IMR-90 (cell line): ENCODE data around the gene ZNF608. TPM values are rescaled to one million over a fixed set of nuclear protein-coding genes. Genes with fewer than 3 reads are reported as not detected.

Experiments used
- ATAC-seq: fragments of 200-7000 bp; cut with Tn5 transposase; 2 replicates; pipeline ENCODE4 v1.9.1; 2020; ENCODE audit warnings: low read depth, mild to moderate bottlenecking, moderate library complexity
- BruUV-seq: library from RNA; stranded (reverse); fragments of 400-500 nt; replicated peaks from 2 replicates; lab custom pipeline; 2021; lab: Mats Ljungman, UMichigan
- CTCF ChIA-PET: fragments of 300-600 bp; formaldehyde crosslinking; extraction: SDS; loops from one replicate; lab custom pipeline; 2021; ENCODE audit warnings: antibody characterized with exemption; lab: Yijun Ruan, JAX
- POLR2A ChIA-PET: fragments of 300-600 bp; sonication (Branson Sonifier 250); formaldehyde crosslinking; loops from one replicate; lab custom pipeline; 2022; ENCODE audit warnings: antibody characterized with exemption; ENCODE audit not compliant: unreplicated experiment; lab: Charles Lee
- DNase-seq: peaks from one replicate; pipeline ENCODE4 v3.0.0; 2013
- H2AFZ ChIP-seq: replicated peaks from 2 replicates; pipeline ENCODE3; 2013; ENCODE audit warnings: low read length, mild to moderate bottlenecking; ENCODE audit not compliant: poor library complexity
- H2AK5ac ChIP-seq: 2 replicates; pipeline ENCODE4 v1.6.1; 2013; ENCODE audit warnings: low read depth, low read length, inconsistent platforms
- H2AK9ac ChIP-seq: replicated peaks from 2 replicates; pipeline ENCODE3; 2013; ENCODE audit warnings: mild to moderate bottlenecking, low read depth, low read length, moderate library complexity; ENCODE audit not compliant: poor library complexity
- H2BK120ac ChIP-seq: 2 replicates; pipeline ENCODE4 v1.6.1; 2013; ENCODE audit warnings: low read depth, low read length, inconsistent platforms
- H2BK15ac ChIP-seq: 3 replicates; pipeline ENCODE4 v1.6.1; 2013; ENCODE audit warnings: low read depth, low read length, inconsistent platforms
- H2BK20ac ChIP-seq: 2 replicates; pipeline ENCODE4 v1.6.1; 2013; ENCODE audit warnings: low read depth, mild to moderate bottlenecking, inconsistent platforms, low read length, moderate library complexity
- H2BK5ac ChIP-seq: 2 replicates; pipeline ENCODE4 v1.6.1; 2013; ENCODE audit warnings: mild to moderate bottlenecking, low read depth, low read length, inconsistent platforms; ENCODE audit not compliant: poor library complexity, severe bottlenecking
- H3K14ac ChIP-seq: replicated peaks from 2 replicates; pipeline ENCODE4 v1.6.1; 2013; ENCODE audit warnings: low read depth, low read length, inconsistent platforms
- H3K18ac ChIP-seq: 2 replicates; pipeline ENCODE4 v1.6.1; 2013; ENCODE audit warnings: low read depth, low read length, control low read depth
- H3K23ac ChIP-seq: 2 replicates; pipeline ENCODE4 v1.6.1; 2013; ENCODE audit warnings: low read depth, low read length, inconsistent platforms
- H3K27ac ChIP-seq: 2 replicates; pipeline ENCODE4 v1.5.1; 2013; ENCODE audit warnings: mild to moderate bottlenecking, control low read depth, low read length; ENCODE audit not compliant: insufficient read depth
- H3K27me3 ChIP-seq: 2 replicates; pipeline ENCODE4 v1.6.1; 2013; ENCODE audit warnings: low read length; ENCODE audit not compliant: control insufficient read depth, insufficient read depth
- H3K36me3 ChIP-seq: 2 replicates; pipeline ENCODE4 v1.6.1; 2013; ENCODE audit warnings: low read length, mixed read lengths; ENCODE audit not compliant: control insufficient read depth, insufficient read depth
- H3K4ac ChIP-seq: 2 replicates; pipeline ENCODE4 v1.6.1; 2013; ENCODE audit warnings: low read depth, low read length, inconsistent platforms
- H3K4me1 ChIP-seq: 2 replicates; pipeline ENCODE4 v1.6.1; 2013; ENCODE audit warnings: low read length, mixed read lengths; ENCODE audit not compliant: control insufficient read depth, insufficient read depth
- H3K4me2 ChIP-seq: 2 replicates; pipeline ENCODE4 v1.6.1; 2013; ENCODE audit warnings: low read depth, mild to moderate bottlenecking, control low read depth, low read length, moderate library complexity
- H3K4me3 ChIP-seq: 2 replicates; pipeline ENCODE4 v1.5.1; 2013; ENCODE audit warnings: low read depth, mild to moderate bottlenecking, control low read depth, low read length, moderate library complexity; ENCODE audit not compliant: insufficient read depth
- H3K56ac ChIP-seq: 2 replicates; pipeline ENCODE4 v1.6.1; 2013; ENCODE audit warnings: low read length, inconsistent platforms; ENCODE audit not compliant: insufficient read depth; ENCODE audit errors: extremely low read depth
- H3K79me1 ChIP-seq, 2 experiments: 2 replicates each; pipeline ENCODE4 v1.6.1; 2013; ENCODE audit warnings: low read length in 2 of 2, inconsistent platforms in 1 of 2, low read depth in 1 of 2
- H3K9ac ChIP-seq: 2 replicates; pipeline ENCODE4 v1.6.1; 2013; ENCODE audit warnings: low read depth, low read length, control low read depth
- H3K9me1 ChIP-seq: 2 replicates; pipeline ENCODE4 v1.6.1; 2013; ENCODE audit warnings: low read length, inconsistent platforms; ENCODE audit not compliant: insufficient read depth
- H3K9me3 ChIP-seq: 2 replicates; pipeline ENCODE4 v1.6.1; 2013; ENCODE audit warnings: low read length; ENCODE audit not compliant: control insufficient read depth, insufficient read depth
- H4K20me1 ChIP-seq: 2 replicates; pipeline ENCODE4 v1.6.1; 2013; ENCODE audit warnings: low read length, inconsistent platforms; ENCODE audit not compliant: insufficient read depth
- H4K5ac ChIP-seq: 2 replicates; pipeline ENCODE4 v1.6.1; 2013; ENCODE audit warnings: mild to moderate bottlenecking, low read depth, low read length, control low read depth
- H4K8ac ChIP-seq, 2 experiments: 2 replicates each; pipeline ENCODE4 v1.6.1; 2013; ENCODE audit warnings: low read depth in 2 of 2, low read length in 2 of 2, control low read depth in 1 of 2, inconsistent platforms in 1 of 2
- H4K91ac ChIP-seq: 2 replicates; pipeline ENCODE4 v1.6.1; 2013; ENCODE audit warnings: low read depth, low read length, inconsistent platforms; ENCODE audit not compliant: insufficient read depth
- CHD1 ChIP-seq: IDR thresholded peaks from 2 replicates; pipeline ENCODE4 v1.6.1; 2012; ENCODE audit warnings: low read depth, low read length, improper control_type of control experiment
- WGBS, 2 experiments: methylation state at CpG; one replicate each; pipeline versions ENCODE4 v1.1.5 to v1.1.7; 2013; ENCODE audit warnings: missing lambda C conversion rate in 2 of 2; ENCODE audit not compliant: insufficient read length in 1 of 2; ENCODE audit errors: extremely low coverage in 2 of 2; 5-methylcytosine and 5-hydroxymethylcytosine counted together
- dilution Hi-C: fragments of 300-500 bp; cut with HindIII; formaldehyde crosslinking; loops from one replicate; pipeline ENCODE4 v1.14.3; 2018; ENCODE audit warnings: low sequenced_read_pairs; ENCODE audit not compliant: unreplicated experiment
- in situ Hi-C: fragments of 300-500 bp; cut with MboI; formaldehyde crosslinking; loops from 3 replicates; pipeline ENCODE4 v1.14.3; 2019; ENCODE audit warnings: low sequenced_read_pairs, inconsistent platforms, mixed read lengths
- intact Hi-C: fragments of 100-400 bp; cut with micrococcal nuclease; formaldehyde crosslinking; loops from 2 replicates; pipeline ENCODE4 v1.10.0; 2022
- polyA plus RNA-seq, 3 experiments: library from polyadenylated mRNA; depleted of rRNA; stranded (reverse); fragments of >200 nt; gene quantifications; 2 replicates each; pipeline ENCODE4 v1.2.3, GENCODE V29; 2012; ENCODE audit warnings: low replicate concordance in 1 of 3
- total RNA-seq: library from RNA; depleted of rRNA; stranded (reverse); fragments of >200 nt; gene quantifications from 2 replicates; pipeline ENCODE4 v1.2.3, GENCODE V29; 2012
- TF ChIP-seq, protein P1 (sequence below): conservative IDR thresholded peaks from 2 replicates; pipeline ENCODE4 v1.5.1; 2012; ENCODE audit warnings: mild to moderate bottlenecking, low read depth, low read length, improper control_type of control experiment

The ZNF608 gene
- total and polyA plus RNA-seq, 2 of the 4 experiments (the other 2 are of a cell fraction), result 9.8 to 15.1 TPM

DNA sequence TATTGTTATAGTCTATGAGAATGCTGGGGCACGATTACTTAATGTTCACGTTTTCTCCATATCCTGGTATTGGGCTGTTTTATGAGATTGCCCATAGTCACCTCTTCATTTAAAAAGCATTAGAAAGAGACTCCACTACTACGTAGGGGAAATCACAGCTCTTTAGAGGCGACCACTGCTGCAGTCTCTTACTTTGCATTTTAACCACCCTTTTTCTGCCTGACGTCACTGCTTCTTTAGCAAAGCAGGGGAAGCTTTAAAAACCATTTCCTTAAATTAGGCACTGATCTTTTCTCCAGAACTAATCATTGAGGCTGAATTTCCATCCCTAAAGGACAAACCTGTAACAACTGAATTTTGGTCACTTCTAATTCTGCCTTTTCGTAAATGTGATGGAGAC, 38.9 kb downstream of the ZNF608 start:
- dilution Hi-C loops, result no loop called here
- CTCF ChIA-PET, result interaction anchor here (1.2 kb wide), 1 partner anchor 30 kb away, joined by 3 read pairs; no protein-coding TSS in a partner anchor

More for the DNA sequence above, 38.9 kb downstream of the ZNF608 start:
- H2BK15ac ChIP-seq, result 0 out of 3 replicates have a peak overlapping the region, but pooled peaks have one; percentile 43
- WGBS, 2 experiments, result 92% methylated on average over 2 of the region's 6 CpGs; no CpG with 5 or more reads in 1 of the 2 experiments
- peaks cover 9% of the 10 kb centered on the region; the same call in 1 of the 2 replicates for H3K4me1 ChIP-seq
- no peak for TF ChIP-seq CHD1
- TF ChIP-seq, protein P1, sequence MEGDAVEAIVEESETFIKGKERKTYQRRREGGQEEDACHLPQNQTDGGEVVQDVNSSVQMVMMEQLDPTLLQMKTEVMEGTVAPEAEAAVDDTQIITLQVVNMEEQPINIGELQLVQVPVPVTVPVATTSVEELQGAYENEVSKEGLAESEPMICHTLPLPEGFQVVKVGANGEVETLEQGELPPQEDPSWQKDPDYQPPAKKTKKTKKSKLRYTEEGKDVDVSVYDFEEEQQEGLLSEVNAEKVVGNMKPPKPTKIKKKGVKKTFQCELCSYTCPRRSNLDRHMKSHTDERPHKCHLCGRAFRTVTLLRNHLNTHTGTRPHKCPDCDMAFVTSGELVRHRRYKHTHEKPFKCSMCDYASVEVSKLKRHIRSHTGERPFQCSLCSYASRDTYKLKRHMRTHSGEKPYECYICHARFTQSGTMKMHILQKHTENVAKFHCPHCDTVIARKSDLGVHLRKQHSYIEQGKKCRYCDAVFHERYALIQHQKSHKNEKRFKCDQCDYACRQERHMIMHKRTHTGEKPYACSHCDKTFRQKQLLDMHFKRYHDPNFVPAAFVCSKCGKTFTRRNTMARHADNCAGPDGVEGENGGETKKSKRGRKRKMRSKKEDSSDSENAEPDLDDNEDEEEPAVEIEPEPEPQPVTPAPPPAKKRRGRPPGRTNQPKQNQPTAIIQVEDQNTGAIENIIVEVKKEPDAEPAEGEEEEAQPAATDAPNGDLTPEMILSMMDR, result no peak
- H3K18ac ChIP-seq, result no peak overlapping the region
- 0 out of 2 replicates have a peak, but pooled peaks cover 12% of the 10 kb centered on the region for H4K20me1 ChIP-seq
- no peaks in the 10 kb centered on the region for H3K27me3 ChIP-seq
- in situ Hi-C loops (no loop called here), intact Hi-C loops (no loop called here)
- H3K4me2 ChIP-seq, result no peak overlapping the region
- H3K56ac ChIP-seq, result no peak overlapping the region
- DNase-seq (no peak), ATAC-seq (no peak)
- H2AK5ac ChIP-seq, result no peak overlapping the region; the same call in 1 of the 2 replicates
- H4K5ac ChIP-seq, result no peak overlapping the region
- H3K27ac ChIP-seq, result no peak overlapping the region
- H2AK9ac ChIP-seq, result no peak overlapping the region
- H3K4ac ChIP-seq, result 0 out of 2 replicates have a peak overlapping the region, but pooled peaks have one; percentile 8
- H4K8ac ChIP-seq, result no peak overlapping the region
- no peak overlapping the region for H2AFZ ChIP-seq
- no peak overlapping the region for H3K9ac ChIP-seq
- peaks cover 25 to 49% of the 10 kb centered on the region in 2 experiments for H3K79me1 ChIP-seq
- H3K9me1 ChIP-seq, result peaks cover 8% of the 10 kb centered on the region; the same call in 1 of the 2 replicates
- POLR2A ChIA-PET, result no interaction called here
- no peaks in the 10 kb centered on the region for H3K9me3 ChIP-seq
- H4K91ac ChIP-seq, result no peak overlapping the region
- BruUV-seq, result no TSS peak
- H2BK120ac ChIP-seq, result no peak overlapping the region
- no peak overlapping the region for H2BK20ac ChIP-seq
- H2BK5ac ChIP-seq, result no peak overlapping the region
- peaks cover 3% of the 10 kb centered on the region; the same call in 1 of the 2 replicates for H3K36me3 ChIP-seq
- 0 out of 2 replicates have a peak overlapping the region, but pooled peaks have one; percentile 11 for H3K14ac ChIP-seq
- H3K4me3 ChIP-seq, result no peak overlapping the region
- H3K23ac ChIP-seq, result no peak overlapping the region; the same call in 1 of the 2 replicates
